Prostate gland (tissue), 2 donors: ENCODE data around the gene STKLD1.

Experiments
- CTCF ChIP-seq, 4 experiments: fragments of 200-600 bp in 2 of 4; fragments of 450-650 bp in 2 of 4; sonication (generic) in 2 of 4; IDR thresholded peaks; 1 replicate in 3 of 4; 2 replicates in 1 of 4; pipeline ENCODE4 v1.5.1; 2016 to 2019; ENCODE audit warnings: antibody characterized with exemption in 4 of 4, mild to moderate bottlenecking in 2 of 4, moderate library complexity in 2 of 4
- POLR2A ChIP-seq: fragments of 450-650 bp; IDR thresholded peaks from one replicate; pipeline ENCODE4 v1.6.1; 2016; ENCODE audit warnings: antibody characterized with exemption, mild to moderate bottlenecking
- POLR2AphosphoS5 ChIP-seq: sonication (generic); formaldehyde crosslinking; IDR thresholded peaks from one replicate; pipeline ENCODE4 v1.6.1; 2017; ENCODE audit warnings: antibody characterized with exemption

GRCh38 chr9:133428617-133429101 is 52.5 kb downstream of the STKLD1 start:
- TF ChIP-seq POLR2AphosphoS5 (no peak), CTCF (IDR thresholded peaks at IDR 0.05) (no peak), POLR2A (no peak)
